HepG2 (cell line): ENCODE results near the gene ACAP3. TPM values are rescaled to one million over a fixed set of nuclear protein-coding genes. Genes with fewer than 3 reads are reported as not detected.

ENCODE experiments used
- AGO2 ChIP-seq: fragments of 200-400 bp; formaldehyde crosslinking; optimal IDR thresholded peaks from 2 replicates; pipeline ENCODE3; 2017; ENCODE audit warnings: mild to moderate bottlenecking, low read depth, low read length, moderate library complexity
- BRF2 ChIP-seq: sonication (generic); formaldehyde crosslinking; IDR thresholded peaks from 2 replicates; pipeline ENCODE4 v1.8.1; 2022; ENCODE audit warnings: mild to moderate bottlenecking, missing genetic modification reagents
- CEBPG ChIP-seq: IDR thresholded peaks from 2 replicates; pipeline ENCODE4 v1.6.1; 2016
- HNRNPH1 ChIP-seq: fragments of 200-400 bp; formaldehyde crosslinking; optimal IDR thresholded peaks from 2 replicates; pipeline ENCODE3; 2017; ENCODE audit warnings: mild to moderate bottlenecking, low read depth, low read length
- KIAA2018 ChIP-seq: sonication (generic); formaldehyde crosslinking; IDR thresholded peaks from 2 replicates; pipeline ENCODE4 v1.5.0; 2020; ENCODE audit warnings: mild to moderate bottlenecking, missing genetic modification reagents, borderline replicate concordance
- RARA ChIP-seq: IDR thresholded peaks from 2 replicates; pipeline ENCODE4 v1.6.1; 2016; ENCODE audit warnings: missing genetic modification reagents, missing compliant biosample characterization
- RFX1 ChIP-seq: fragments of 450-650 bp; IDR thresholded peaks from 2 replicates; pipeline ENCODE4 v1.6.1; 2017
- ZNF362 ChIP-seq: sonication (generic); formaldehyde crosslinking; IDR thresholded peaks from 2 replicates; pipeline ENCODE4 v1.4.0; 2020; ENCODE audit warnings: missing genetic modification reagents, mild to moderate bottlenecking, borderline replicate concordance
- ZNF460 ChIP-seq: sonication (generic); formaldehyde crosslinking; IDR thresholded peaks from 2 replicates; pipeline ENCODE4 v1.5.1; 2020; ENCODE audit warnings: missing genetic modification reagents, mild to moderate bottlenecking, borderline replicate concordance
- ZNF549 ChIP-seq: sonication (generic); formaldehyde crosslinking; IDR thresholded peaks from 2 replicates; pipeline ENCODE4 v1.5.0; 2020; ENCODE audit warnings: missing genetic modification reagents
- ZNF567 ChIP-seq: sonication (generic); formaldehyde crosslinking; IDR thresholded peaks from 2 replicates; pipeline ENCODE4 v1.8.1; 2023; ENCODE audit warnings: mild to moderate bottlenecking, missing genetic modification reagents, borderline replicate concordance
- ZNF878 ChIP-seq: sonication (generic); formaldehyde crosslinking; IDR thresholded peaks from 2 replicates; pipeline ENCODE4 v1.8.1; 2023; ENCODE audit warnings: mild to moderate bottlenecking, missing genetic modification reagents, moderate library complexity
- polyA plus RNA-seq, 8 experiments: library from polyadenylated mRNA; depleted of rRNA in 3 of 8; stranded (reverse) in 7 of 8; unstranded in 1 of 8; fragments of >200 nt; fragmentation: Illumina TruSeq in 4 of 8; extraction: Trizol in 4 of 8; gene quantifications; 2 replicates each; pipeline versions ENCODE4 v1.2.1 to v1.2.3, GENCODE V29; 2011 to 2016; ENCODE audit warnings: low read depth in 4 of 8, missing spikeins in 1 of 8, mixed read lengths in 1 of 8; ENCODE audit not compliant: insufficient read depth in 1 of 8
- total RNA-seq, 5 experiments: library from RNA; depleted of rRNA; stranded (reverse); fragments of >200 nt; fragmentation: Illumina TruSeq; extraction: Trizol; gene quantifications; 2 replicates each; pipeline ENCODE4 v1.2.3, GENCODE V29; 2016; ENCODE audit warnings: low read depth in 1 of 5
- TF ChIP-seq, protein P1 (sequence below): sonication (generic); formaldehyde crosslinking; IDR thresholded peaks from 2 replicates; pipeline ENCODE4 v1.8.0; 2022; ENCODE audit warnings: mild to moderate bottlenecking, missing genetic modification reagents, moderate library complexity
- TF ChIP-seq, protein P2 (sequence below): sonication (generic); formaldehyde crosslinking; IDR thresholded peaks from 2 replicates; pipeline ENCODE4 v1.9.0; 2022; ENCODE audit warnings: missing genetic modification reagents, mild to moderate bottlenecking, borderline replicate concordance

The ACAP3 gene
- total and polyA plus RNA-seq, 2 of the 13 experiments (the other 11 are each of a cell fraction or from before 2014, with no cell fraction given), result 29.4 to 50.8 TPM

DNA sequence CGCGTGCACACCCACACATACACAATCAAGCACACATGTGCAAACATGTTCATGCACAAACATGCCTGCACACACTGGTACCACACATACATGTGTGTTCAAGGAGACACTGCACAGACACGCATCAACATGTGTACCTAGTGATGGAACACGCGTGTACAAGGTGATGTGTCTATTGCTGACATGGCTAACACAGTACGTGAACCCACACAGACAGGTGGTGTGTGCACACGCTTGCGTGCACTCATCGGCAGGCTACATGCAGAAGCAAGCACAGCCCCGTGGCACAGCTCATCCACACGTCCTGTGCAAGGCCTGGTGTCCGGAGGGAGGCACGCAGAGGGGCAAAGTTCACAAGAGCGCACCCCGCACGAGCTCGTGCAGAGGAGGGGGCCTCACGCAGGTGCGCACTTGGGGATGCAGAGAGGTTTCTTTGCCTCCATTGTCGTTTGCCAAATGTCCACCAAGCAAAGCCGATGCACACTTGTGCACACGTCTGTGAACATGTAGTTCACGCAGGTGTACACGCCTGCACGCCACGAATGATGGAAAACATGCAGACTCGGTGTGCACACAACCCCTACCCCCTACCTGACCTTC, 969 bp downstream of the ACAP3 start (continued):
- TF ChIP-seq KIAA2018 (CRISPR knock-in tag) (no peak), BRF2 (no peak), HNRNPH1 (no peak), ZNF567 (CRISPR knock-in tag) (no peak), AGO2 (no peak), ZNF460 (no peak), CEBPG (no peak), RARA (CRISPR knock-in tag) (peak; percentile 49; the same call in 1 of the 2 replicates), RFX1 (no peak), ZNF878 (no peak), ZNF362 (CRISPR knock-in tag) (no peak), ZNF549 (CRISPR knock-in tag) (no peak)
- TF ChIP-seq, protein P1, sequence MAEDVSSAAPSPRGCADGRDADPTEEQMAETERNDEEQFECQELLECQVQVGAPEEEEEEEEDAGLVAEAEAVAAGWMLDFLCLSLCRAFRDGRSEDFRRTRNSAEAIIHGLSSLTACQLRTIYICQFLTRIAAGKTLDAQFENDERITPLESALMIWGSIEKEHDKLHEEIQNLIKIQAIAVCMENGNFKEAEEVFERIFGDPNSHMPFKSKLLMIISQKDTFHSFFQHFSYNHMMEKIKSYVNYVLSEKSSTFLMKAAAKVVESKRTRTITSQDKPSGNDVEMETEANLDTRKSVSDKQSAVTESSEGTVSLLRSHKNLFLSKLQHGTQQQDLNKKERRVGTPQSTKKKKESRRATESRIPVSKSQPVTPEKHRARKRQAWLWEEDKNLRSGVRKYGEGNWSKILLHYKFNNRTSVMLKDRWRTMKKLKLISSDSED (CRISPR knock-in tag), result no peak
- TF ChIP-seq, protein P2, sequence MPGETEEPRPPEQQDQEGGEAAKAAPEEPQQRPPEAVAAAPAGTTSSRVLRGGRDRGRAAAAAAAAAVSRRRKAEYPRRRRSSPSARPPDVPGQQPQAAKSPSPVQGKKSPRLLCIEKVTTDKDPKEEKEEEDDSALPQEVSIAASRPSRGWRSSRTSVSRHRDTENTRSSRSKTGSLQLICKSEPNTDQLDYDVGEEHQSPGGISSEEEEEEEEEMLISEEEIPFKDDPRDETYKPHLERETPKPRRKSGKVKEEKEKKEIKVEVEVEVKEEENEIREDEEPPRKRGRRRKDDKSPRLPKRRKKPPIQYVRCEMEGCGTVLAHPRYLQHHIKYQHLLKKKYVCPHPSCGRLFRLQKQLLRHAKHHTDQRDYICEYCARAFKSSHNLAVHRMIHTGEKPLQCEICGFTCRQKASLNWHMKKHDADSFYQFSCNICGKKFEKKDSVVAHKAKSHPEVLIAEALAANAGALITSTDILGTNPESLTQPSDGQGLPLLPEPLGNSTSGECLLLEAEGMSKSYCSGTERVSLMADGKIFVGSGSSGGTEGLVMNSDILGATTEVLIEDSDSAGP (CRISPR knock-in tag), result peak; percentile 85; the same call in 1 of the 2 replicates
